GM11168 (cell line): ENCODE measurements around the gene MEGF10.

Source experiments
- in situ Hi-C: fragments of 300-500 bp; cut with MboI; formaldehyde crosslinking; loops from one replicate; pipeline ENCODE4 v1.12.0; 2022; ENCODE audit warnings: low sequenced_read_pairs; ENCODE audit not compliant: unreplicated experiment

The MEGF10 gene

DNA sequence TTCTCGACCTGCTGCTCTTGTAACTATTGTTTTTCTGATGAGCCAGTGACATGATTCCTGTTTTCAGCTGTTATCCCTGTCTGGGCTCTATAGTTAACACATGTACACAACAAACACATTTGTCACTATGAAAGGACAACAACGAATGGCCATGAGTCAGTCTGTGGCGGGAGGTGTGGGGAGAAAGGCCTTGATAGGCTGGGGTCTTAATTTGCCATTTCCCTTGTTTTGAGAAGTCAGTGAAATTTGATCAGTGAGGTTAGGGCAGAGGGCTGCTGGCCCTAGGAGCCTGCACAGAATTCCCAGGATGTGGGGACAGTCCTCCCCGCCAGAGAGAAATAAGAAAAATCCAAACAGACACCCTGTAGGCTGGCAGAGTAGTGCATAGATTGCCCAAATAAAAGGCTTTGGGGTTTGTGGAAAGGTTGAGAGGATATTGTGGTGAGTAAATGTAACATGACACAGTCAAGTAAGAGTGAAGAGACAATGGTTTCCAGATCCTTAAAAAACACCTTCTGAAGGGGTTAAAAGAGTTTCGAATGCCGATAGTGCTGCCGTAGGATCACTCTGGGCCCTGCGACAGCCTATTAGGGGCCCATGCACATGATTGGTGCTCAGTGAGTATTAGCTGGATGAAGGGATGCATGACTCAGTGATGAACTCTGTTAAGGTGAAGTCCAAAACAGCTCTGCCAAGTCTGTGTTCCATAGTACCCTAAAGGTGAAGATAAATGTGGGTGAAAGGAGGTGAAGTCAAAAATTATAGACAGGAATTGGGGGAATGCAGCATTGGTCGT is 115.9 kb downstream of the MEGF10 start:
- in situ Hi-C loops: no loop called here

DNA sequence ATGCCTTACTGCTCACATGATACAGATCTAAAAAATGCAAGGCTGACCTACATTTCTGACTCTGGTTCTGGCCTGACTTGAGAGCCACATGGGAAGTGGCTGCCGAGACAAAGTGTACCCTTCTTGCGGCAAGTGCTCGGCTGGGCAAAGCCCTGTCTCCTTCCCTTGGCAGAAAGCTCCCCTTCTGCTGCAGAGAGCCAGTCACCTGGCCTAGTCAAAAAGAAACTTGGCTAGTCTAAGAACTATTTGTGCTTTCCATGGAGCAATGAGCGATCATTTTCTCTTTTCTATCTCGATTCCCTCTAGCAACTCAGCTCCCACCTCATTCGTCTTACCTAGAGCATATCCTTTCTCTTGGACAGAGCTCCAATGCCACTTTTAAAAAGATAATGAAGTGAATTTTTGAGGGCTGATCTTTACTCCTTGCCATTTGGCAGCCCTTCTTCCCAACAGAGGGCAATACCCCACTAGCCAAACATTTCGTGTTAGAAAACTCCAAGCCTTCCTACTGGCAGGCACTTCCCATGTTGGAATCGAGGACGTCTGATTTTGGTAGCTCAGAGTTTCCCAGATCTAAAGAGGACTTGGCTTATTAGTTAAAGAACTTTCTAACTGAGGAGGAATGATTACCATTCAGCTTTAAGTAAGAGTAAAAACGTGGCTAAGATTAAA is 118.8 kb downstream of the MEGF10 start:
- in situ Hi-C loops: no loop called here

- in situ Hi-C loops: no loop called here
Observed at GRCh38 chr5:127409921-127410675, 119.5 kb downstream of the MEGF10 start.

GRCh38 chr5:127410959-127411358 is 120.4 kb downstream of the MEGF10 start:
- in situ Hi-C loops: no loop called here

- in situ Hi-C loops: no loop called here
Observed at GRCh38 chr5:127411381-127411780, 120.8 kb downstream of the MEGF10 start.

- in situ Hi-C loops: no loop called here
Observed at GRCh38 chr5:127412698-127413097, 122.1 kb downstream of the MEGF10 start.

DNA sequence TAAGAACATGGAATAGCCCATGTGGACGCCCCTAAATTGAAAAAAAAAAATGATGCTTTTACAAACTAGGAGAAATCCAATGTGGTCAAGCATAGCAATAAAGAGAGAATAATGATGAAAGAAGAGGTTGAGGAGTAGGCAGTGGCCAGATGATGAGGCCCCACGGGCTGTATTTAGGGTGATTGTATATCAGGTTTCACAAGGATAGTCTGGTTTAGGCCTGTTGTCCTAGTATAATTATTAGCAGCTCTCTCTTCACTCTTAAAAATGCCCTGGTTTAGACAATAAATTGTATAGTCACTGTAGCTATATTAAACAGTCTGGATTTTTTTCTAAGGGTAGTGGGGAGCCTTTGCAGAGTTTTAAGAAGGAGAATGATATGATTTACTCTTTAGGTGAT is 124.4 kb downstream of the MEGF10 start:
- in situ Hi-C loops: no loop called here

DNA sequence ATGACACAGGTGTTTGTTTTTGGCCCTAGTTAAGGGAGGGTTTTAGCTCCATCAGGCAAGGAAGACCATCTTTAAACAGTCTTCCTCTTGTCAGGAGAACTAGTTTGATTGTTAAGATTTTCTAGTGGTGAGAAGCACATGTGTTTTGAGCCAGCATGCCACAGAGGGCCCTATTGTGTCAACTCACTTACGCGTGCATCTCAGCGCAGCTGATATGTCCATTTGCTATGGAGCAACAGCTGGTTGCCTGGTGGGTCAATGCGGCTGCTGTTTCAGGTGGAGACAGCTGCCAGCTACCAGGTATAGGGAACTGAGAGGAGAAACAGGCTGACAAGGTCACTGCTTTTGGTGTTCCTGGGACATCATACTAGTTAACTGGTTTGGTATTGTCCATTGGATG is 126.3 kb downstream of the MEGF10 start:
- in situ Hi-C loops: no loop called here

- in situ Hi-C loops: no loop called here
Observed at GRCh38 chr5:127417528-127417927, 126.9 kb downstream of the MEGF10 start.

- in situ Hi-C loops: no loop called here
Observed at GRCh38 chr5:127418367-127418766, 127.8 kb downstream of the MEGF10 start.

DNA sequence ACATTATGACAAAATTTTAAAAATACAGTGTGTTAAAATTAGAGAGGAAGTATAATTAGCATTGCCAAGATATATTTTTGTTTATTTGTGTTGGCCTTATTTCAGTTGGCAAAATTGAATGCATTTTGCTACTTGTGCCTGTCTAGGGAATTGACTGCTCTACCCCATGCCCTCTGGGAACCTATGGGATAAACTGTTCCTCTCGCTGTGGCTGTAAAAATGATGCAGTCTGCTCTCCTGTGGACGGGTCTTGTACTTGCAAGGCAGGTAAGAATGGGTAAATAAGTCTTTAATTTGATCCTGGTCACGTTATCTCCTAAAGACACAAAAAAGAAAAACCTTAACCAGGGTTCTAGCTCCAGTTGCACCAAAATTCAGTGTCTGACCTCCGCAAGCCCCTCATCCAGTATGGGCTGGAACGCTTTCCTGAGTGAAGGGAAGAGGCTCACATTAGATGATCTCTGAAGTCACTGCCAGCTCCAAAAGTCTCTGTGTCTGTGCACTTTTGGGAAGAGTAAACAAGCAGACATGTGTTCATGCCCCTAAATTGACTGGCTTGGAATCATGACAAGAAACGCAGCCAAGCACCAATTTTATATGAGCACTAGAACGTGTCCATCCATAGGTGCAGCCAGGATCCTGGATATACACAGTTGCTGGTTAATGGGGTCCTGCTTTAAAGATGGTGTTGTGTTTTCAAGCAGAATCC is 128.5 kb downstream of the MEGF10 start:
- in situ Hi-C loops: no loop called here

DNA sequence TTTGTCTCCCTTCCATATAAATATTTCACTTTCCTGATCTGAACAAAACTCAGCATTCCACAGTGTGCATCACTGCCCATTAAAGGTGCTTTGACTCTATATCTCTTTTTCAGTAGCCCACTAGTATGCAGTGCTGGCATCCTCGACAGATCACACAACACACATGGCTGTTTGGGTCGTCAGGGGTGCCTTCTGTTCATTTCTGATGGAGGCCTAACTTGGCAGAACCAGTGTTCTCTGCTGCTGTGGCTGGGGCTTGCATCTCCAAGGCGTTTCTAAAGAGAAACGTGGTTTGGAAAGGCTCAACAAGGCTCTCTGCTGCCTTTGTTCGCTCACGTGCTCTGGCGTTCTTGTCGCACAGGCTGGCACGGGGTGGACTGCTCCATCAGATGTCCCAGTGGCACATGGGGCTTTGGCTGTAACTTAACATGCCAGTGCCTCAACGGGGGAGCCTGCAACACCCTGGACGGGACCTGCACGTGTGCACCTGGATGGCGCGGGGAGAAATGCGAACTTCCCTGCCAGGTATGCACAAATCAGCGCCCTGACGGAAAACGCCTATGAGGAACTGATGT is 129.2 kb downstream of the MEGF10 start:
- in situ Hi-C loops: no loop called here

- in situ Hi-C loops: no loop called here
Observed at GRCh38 chr5:127420758-127421157, 130.2 kb downstream of the MEGF10 start.

DNA sequence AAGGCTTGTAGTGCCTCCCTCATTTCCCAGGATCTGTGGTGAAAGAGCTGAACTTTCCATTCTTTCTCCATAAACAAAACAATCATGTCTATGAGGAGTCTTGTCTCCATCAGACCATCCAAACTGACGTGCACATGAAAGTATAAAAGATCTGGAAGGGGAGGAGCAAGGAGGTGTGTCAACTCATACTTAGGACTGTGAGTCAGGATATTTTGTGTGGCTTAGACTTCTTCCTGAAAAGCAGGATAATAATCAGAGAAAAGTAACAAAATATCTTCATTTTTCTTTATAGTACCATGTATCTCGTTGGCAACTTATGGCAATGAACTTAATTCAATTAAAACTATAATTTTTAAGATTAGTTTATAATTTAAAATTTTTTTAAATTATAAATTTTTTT is 130.9 kb downstream of the MEGF10 start:
- in situ Hi-C loops: no loop called here

- in situ Hi-C loops: no loop called here
Observed at GRCh38 chr5:127423173-127423798, 132.7 kb downstream of the MEGF10 start.

DNA sequence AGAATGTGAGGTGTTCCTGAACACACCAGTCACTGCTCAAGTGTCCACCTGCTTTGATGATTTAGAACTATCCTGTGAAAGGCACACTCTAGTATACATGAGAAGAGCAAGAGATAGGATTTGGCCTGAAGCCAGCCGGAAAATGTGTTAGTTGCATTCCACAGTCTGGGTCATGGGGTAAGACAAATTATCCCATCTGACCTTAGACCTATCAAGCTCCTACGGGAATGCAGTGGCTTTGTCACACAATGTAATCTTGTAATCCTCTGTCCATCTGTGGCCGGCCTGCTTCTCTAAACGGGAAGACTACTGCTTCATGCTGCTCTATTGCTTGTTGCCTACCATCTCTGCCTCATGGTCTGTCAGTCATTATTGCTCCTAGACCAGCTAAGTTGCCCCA is 134.4 kb downstream of the MEGF10 start:
- in situ Hi-C loops: no loop called here

- in situ Hi-C loops: no loop called here
Observed at GRCh38 chr5:127425868-127426267, 135.3 kb downstream of the MEGF10 start.

GRCh38 chr5:127426661-127427060 is 136.1 kb downstream of the MEGF10 start:
- in situ Hi-C loops: no loop called here

DNA sequence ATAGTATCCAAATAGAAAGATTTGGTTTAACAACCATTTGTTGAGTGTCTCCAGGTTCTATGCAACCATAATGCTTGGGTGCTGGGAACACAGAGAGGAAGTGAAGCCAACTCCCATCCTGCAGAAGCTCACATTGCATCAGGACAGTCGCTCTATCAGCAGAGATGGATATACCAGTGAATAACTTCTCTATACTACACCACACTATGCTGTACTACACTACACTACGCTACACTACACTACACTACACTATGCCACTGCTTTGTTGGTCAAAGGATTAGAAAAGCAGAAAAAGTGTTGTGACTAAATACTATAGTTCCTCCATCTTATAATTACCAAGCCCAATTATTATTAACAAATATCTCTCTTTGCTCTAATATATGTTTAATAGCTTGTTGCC is 137.7 kb downstream of the MEGF10 start:
- in situ Hi-C loops: no loop called here

DNA sequence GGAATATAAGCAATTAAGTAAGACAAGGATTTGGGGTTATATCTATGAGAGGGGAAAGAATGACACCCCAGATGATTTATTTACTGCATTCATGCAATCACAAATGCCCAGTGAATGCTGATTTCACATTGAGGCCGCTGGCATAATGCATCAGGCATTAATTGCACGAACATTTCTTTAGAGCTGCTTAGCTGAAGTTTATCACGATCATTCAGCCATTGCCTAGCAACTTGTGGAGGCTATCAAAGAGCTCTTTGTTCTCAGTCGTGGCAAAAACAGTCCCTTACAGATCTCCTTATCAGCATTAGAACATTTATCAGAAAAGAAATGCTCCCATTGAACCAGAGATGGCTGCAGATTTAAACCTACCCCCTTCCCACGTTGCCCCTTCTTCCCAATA is 138.2 kb downstream of the MEGF10 start:
- in situ Hi-C loops: no loop called here
